SH-SY5Y (cell line): Measurements from ENCODE around the gene CPA4.

Experiments used
- GATA2 ChIP-seq: IDR thresholded peaks from 2 replicates; pipeline ENCODE4 v1.6.1; 2011; ENCODE audit warnings: mild to moderate bottlenecking, low read depth, low read length
- GATA3 ChIP-seq: IDR thresholded peaks from 2 replicates; pipeline ENCODE4 v1.6.1; 2011; ENCODE audit warnings: low read depth, mild to moderate bottlenecking, low read length, moderate library complexity

DNA sequence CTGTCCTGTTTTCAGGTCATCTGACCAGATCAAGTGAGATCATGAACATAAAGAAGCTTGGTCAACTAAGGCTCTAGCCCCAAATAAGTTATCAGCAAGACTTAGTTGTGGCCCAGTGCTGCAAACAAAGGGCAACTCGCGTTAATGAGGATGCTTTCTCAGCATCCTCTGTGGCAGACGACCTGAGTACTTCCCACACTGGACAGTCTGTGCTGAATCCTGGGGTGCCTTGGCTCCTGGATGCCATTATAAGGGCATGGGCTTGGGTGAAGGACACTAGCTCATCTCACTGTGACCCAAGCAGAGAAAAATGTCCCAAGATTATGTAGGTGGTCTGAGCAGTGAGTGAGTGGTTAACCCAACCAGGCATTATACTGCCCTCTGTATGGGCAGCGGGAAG, 65.5 kb downstream of the CPA4 start:
- no peak for TF ChIP-seq GATA3
- no peak for TF ChIP-seq GATA2
